ENCODE results near the gene CABLES1.

GRCh38 chr18:23170137-23170536, 34.9 kb downstream of the CABLES1 start:
- TF ChIP-seq REST (IDR thresholded peaks at IDR 0.05) (no peak), SMC3 (IDR thresholded peaks at IDR 0.05) (no peak), EP300 (IDR thresholded peaks at IDR 0.05) (no peak), NFE2L2 (conservative IDR thresholded peaks at IDR 0.05; ENCODE audit: low read length) (no peak), POLR2A (IDR thresholded peaks at IDR 0.05; ENCODE audit: low read length) (no peak), FOSL2 (IDR thresholded peaks at IDR 0.05) (no peak), FOSL2 (CRISPR knock-in tag; IDR thresholded peaks at IDR 0.05) (no peak), CTCF (IDR thresholded peaks at IDR 0.05) (no peak), KDM1A (IDR thresholded peaks at IDR 0.05; ENCODE audit: low read depth) (no peak), JUN (IDR thresholded peaks at IDR 0.05) (no peak), MYC (IDR thresholded peaks at IDR 0.05; ENCODE audit: borderline replicate concordance, low read length) (no peak)
